GM12872 (cell line): ENCODE results near the gene BTBD6.

Source experiments
- TF ChIP-seq, protein P1 (sequence below): IDR thresholded peaks from 3 replicates; pipeline ENCODE4 v1.5.1; 2011; ENCODE audit warnings: low read depth, mild to moderate bottlenecking, low read length, moderate library complexity; ENCODE audit not compliant: insufficient read depth

BTBD6 gene

DNA sequence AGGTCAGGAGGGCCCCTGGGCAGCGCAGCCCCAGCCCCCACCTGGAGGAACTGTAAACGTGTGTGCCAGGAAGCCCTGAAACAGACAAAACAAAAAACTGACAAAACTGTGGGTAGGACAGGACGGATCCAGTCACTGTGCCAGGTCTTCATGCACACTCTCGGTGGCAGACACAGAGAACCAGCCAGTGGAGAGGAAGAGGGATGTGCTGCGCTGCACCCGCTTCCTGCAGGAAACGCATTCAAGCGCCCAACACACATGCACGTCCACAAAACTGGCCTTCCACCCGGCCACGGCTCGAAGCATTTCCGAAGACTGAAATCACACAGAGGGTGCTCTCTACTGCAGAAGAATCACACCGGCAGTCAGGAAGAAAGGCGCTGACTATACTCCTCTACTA, 35.6 kb downstream of the BTBD6 start:
- TF ChIP-seq, protein P1, sequence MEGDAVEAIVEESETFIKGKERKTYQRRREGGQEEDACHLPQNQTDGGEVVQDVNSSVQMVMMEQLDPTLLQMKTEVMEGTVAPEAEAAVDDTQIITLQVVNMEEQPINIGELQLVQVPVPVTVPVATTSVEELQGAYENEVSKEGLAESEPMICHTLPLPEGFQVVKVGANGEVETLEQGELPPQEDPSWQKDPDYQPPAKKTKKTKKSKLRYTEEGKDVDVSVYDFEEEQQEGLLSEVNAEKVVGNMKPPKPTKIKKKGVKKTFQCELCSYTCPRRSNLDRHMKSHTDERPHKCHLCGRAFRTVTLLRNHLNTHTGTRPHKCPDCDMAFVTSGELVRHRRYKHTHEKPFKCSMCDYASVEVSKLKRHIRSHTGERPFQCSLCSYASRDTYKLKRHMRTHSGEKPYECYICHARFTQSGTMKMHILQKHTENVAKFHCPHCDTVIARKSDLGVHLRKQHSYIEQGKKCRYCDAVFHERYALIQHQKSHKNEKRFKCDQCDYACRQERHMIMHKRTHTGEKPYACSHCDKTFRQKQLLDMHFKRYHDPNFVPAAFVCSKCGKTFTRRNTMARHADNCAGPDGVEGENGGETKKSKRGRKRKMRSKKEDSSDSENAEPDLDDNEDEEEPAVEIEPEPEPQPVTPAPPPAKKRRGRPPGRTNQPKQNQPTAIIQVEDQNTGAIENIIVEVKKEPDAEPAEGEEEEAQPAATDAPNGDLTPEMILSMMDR: no peak

DNA sequence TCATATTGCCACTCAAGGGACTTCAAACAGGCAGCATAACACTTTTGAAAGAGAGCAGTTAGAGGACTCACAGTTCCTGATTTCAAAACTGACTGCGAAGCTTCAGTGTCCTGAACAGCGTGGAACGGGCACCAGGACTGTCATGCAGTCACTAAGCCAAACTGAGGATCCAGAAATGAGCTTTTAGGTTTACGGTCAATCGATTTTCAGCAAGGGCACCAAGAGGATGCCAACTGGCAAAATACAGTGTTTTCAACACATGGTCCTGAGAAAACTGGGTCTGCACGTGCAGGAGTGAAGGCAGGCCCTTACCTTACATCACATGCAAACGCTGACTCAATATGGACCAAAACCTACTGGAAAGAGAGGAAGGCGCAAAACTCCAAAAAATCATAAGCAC, 36.8 kb downstream of the BTBD6 start:
- TF ChIP-seq, protein P1: no peak

DNA sequence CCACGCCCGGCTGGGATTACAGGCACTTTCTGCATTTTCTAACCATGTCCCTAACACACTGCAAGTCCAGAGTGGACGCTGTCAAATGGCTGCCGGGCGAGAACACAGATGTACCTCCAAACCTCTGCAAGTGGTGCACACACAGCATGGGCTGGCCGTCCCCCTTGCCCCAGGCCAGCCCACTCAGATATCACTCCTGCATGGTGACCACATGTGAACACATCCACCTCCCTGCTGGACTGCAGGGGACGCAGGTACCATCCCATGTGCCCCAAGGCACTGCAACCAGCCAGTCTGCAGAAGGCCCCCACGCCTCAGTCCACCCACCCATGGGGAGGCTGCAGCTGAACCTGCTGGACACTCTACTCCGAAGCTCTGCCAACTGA, 38.4 kb downstream of the BTBD6 start:
- TF ChIP-seq, protein P1: no peak

DNA sequence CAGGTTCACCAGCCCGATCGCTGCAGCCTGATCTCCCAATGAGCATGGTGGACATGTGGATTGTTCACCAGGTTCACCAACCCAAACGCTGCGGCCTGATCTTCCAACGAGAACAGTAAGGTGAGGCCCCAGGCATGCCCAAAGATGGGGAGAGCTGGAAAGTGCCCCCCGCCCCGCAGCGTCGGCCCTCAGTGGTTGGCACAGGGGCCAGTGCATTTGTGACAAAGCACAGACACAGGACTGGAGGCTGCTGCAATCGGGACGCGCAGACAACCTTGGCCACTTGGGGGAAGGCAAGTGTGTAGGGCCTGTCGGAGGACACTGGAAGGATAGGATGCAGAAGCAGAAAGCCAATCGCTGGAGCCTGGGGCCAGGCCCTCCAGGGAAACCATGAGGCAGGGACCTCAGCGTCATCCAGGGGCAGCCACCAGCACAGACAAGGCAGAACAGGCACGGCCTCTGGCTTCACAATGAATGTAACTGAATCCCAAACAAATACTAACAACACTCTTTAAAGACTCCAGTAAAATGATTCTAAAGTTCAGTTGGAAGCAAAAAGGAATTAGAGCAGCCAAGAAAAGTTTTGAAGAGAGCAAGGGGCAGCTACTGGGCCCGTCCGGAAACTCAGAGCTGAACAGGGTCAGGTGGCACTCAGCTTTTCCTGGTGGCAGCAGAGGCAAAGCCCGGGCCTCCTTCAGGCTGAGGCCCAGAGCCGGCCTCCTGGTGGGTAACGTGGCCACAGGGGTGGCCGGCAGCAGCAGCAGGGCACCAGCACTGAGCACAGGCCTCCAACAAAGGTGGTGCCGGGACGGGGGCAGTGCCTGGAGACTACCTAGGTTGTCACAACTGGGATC, 39.1 kb downstream of the BTBD6 start:
- TF ChIP-seq, protein P1: no peak

DNA sequence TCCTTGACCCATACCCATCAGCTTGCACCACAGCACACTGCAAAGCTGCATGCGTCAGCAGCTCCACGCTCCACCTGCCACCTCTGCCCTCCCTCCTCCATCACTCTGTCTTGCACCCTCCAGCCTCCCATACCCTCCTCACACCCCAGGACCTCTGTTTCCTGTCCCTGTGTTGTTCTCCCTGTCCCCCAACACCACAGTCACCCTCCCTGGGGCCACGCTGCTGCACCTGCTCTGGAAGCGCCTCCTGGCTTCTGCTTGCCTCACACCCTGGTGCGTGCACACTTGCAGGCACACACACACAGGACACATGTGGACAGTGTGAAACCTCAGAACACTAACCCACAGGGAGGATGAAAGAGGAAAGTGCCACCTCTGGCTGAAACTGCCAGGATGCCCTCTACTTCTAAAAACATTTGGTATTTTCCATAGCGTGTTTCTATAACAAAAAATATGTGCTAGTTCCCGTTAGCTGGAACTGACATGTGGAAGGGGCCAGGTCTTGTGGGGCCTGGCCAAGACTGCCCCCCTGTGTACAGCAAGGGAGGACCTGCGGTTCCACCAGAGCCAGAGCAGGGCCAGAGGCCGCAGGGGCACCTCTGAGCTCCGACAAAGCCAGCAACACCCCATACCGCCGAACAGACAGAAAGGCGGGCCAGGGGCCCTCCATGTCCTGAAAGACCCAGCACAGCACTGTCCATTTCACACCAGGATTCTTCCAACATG, 42.5 kb downstream of the BTBD6 start:
- TF ChIP-seq, protein P1: no peak

DNA sequence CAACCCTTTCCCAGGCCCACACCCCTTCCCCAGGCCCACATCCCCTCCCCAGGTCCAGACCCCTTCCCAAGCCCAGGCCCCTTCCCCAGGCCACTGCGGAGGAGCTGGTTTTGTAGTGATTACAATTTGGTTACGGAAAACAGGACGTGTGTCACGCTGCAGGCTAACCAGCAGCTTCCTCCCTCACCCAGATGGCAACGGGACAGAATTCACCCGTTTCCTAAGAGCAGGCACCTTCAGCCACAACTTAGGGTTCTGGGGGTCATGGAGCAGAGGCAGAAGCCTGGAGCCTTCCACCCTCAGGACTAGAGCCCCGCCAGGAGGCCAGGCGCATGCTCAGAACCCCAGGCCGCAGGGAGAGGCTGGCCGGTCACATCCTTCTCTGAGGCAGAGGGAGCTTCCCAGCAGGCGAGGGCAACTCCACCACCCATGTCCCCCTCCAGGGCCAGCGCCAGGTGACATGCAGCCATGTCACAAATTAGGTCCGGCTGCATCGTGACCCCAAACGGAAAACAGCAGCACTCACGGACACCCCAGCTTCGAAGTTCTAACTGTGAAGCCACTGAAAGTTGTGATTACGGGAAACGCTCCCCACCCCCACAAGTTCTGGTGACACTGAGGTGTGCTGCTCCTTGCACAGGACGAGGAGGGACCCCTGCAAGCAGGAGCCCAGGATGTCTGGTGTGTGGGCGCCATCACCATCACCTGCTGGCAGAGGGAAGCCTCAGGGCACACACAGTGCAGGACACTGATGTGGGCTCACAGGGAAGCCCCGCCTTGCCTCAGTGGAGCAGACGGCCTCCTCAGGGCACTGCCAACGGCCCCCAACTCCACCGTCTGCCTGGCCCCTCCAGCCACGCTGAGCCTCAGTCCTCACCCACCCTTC, 44.7 kb downstream of the BTBD6 start:
- TF ChIP-seq, protein P1: no peak

DNA sequence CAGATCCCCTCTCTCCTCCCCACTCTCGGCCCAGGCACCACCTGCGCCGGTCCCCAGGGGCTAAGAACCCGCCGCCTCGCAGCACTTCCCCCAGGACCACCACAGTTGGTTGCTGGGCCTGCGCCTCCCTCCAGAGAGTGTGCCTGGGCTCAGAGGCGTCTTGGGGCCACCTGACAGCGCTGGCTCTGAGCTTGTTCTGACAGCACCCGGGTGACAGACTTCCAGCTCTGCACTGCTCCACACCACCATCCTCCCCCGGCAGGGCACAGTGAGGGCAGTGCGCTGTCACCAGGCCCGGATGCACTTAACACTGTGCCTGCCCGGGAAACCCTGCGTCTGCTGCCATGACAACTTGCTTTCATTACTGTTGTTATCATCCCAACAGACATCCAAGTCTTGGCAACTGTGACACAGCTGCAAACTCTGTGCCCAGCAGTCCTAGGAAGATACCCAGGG, 45.8 kb downstream of the BTBD6 start:
- TF ChIP-seq, protein P1: no peak
